ENCODE data around the gene CHST12.
A peak's percentile ranks its signal among the peaks of the same experiment; 100 is the strongest.

DNA sequence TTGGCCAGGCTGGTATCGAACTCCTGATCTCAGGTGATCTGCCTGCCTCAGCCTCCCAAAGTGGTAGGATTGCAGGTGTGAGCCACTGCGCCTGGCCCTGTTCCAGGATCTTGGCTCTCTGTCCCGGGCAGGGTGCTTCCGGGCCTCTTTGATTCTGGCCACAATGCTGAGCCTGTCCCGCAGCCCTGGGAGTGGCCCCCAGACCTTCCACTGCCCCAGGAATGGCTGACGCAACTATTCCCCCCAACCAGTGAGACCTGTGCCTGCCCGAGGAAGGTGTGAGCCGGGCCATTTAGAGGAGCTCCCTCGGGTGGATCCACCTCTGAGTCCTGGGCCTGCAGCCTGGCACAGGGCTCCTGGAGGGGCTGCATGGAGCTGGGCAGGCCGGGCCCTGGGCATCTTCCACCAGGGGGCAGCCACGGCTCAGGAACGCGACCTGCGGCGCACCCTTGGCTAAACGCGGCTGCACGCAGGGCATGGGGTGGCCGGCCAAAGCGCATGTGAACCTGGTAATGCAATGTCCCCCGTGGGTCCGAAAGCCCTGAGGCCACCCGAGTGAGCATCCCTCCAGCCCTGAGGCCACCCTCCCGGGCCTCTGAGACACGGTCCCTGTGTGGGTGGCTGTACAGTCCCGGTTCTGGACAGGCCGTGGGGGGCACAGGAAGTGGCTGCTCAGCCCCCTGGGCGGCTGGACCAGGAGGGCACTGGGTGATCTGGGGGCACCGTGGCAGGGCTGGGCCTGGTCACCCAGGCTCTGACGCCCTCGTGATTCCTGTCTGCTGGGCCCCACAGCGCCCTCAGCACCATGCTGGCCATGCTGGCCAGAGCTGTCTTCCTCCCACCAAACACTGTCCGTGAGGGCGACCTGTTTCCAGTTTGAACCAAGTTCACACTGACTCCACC, 48.0 kb downstream of the CHST12 start:
- peak; percentile 91 for TF ChIP-seq CTCF (IDR thresholded peaks at IDR 0.05; ENCODE audit: low read depth, low read length)
- TF ChIP-seq, protein P1, sequence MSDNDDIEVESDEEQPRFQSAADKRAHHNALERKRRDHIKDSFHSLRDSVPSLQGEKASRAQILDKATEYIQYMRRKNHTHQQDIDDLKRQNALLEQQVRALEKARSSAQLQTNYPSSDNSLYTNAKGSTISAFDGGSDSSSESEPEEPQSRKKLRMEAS (IDR thresholded peaks at IDR 0.05; ENCODE audit: low read depth, low read length) = peak; percentile 75
